Activated gamma-delta T cell treated with anti-CD3 and anti-CD28 coated beads, Interleukin-2, amount 50 U/mL, for 16 hours (primary cell): Measurements from ENCODE around the gene WNT10A.
A peak's percentile ranks its signal among the peaks of the same experiment; 100 is the strongest.
"Not testable (repeated sequence)": the region's sequence is repeated elsewhere in the genome, so short reads cannot be mapped to it uniquely, and the experiment has no call there.

Source experiments
- DNase-seq: peaks from one replicate; pipeline ENCODE4 v3.0.0-alpha.2; 2020; ENCODE audit warnings: low read depth

Gene WNT10A

GRCh38 chr2:218880102-218880858 lies at the start of gene WNT10A:
Gene WNT10A (plus strand): TSS chr2:218880852. CDS start chr2:218880996, 144 bp downstream.
- peak; percentile 62 for DNase-seq

DNA sequence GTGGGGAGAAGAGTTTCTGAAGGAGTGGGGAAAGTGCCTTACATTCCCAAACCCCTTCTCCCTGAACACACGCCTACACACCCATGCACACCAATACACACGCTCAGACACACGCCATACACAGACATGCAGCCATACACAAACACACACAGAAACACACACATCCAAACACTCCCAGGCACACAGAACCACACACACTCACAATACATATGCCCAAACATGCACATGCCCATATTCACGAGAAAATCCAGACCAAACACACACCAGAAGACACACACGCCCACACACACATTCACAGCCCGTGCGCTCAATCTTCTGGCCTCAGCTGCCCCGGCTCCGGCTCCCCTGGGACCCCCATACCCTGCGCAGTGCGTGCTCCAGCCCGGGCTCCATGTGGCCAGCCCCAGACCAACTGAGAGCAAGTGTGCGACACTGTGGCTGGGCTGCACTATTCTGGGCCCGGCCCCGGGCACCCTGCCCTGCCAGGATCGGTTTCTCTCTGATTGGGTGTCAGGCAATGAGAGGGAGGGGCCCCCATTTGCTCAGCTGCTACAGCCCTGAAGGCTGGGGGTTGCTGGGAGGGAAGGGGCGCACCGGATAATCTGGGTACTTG lies 49.2 kb upstream of the WNT10A start, which contains the start of gene PRKAG3:
PRKAG3 (minus strand) TSS at position 426 of the 613 bp plus-strand sequence.
- no peak for DNase-seq

GRCh38 chr2:218832081-218832480 lies 48.6 kb upstream of the WNT10A start:
- DNase-seq: no peak

GRCh38 chr2:218832520-218832919 lies 48.1 kb upstream of the WNT10A start:
- no peak for DNase-seq

GRCh38 chr2:218833023-218833609 lies 47.5 kb upstream of the WNT10A start:
- no peak for DNase-seq

DNA sequence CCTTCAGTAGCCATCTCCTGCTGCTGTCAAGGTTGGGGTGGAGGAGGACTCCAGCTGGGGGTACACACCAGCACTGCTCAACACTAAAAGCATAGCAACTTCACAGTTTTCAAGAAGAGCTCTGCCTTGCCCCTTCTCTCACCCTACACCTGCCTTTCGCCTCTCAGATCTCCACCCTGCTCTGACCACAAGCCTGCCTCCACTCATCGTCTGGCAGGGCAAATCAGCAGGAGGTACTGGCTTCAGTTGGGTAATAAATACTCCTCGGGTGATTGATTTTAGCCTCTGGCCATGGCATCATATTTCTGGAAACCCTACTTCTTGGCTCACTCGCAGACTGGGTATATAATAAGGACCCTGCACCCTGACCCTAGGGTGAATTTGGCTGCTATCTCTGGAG lies 46.0 kb upstream of the WNT10A start:
- DNase-seq: no peak

GRCh38 chr2:218837495-218837894 lies 43.2 kb upstream of the WNT10A start:
- no peak for DNase-seq

- DNase-seq: no peak
Observed at GRCh38 chr2:218839430-218839829, 41.2 kb upstream of the WNT10A start.

GRCh38 chr2:218839888-218840287 lies 40.8 kb upstream of the WNT10A start:
- DNase-seq: no peak

DNA sequence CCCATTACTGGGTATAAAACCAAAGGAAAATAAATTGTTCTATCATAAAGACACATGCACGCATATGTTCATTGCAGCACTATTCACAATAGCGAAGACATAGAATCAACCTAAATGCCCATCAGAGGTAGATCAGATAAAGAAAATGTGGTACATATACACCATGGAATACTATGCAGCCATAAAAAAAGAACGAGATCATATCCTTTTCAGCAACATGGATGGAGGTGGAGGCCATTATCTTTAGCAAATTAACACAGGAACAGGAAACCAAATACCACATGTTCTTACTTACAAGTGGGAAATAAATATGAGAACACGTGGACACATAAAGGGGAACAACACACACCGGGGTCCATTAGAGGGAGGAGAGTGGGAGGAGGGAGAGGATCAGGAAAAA lies 36.3 kb upstream of the WNT10A start:
- DNase-seq: not testable (repeated sequence)

GRCh38 chr2:218846963-218847362 lies 33.7 kb upstream of the WNT10A start:
- not testable (repeated sequence) for DNase-seq

GRCh38 chr2:218849721-218850120 lies 30.9 kb upstream of the WNT10A start:
- no peak for DNase-seq

DNA sequence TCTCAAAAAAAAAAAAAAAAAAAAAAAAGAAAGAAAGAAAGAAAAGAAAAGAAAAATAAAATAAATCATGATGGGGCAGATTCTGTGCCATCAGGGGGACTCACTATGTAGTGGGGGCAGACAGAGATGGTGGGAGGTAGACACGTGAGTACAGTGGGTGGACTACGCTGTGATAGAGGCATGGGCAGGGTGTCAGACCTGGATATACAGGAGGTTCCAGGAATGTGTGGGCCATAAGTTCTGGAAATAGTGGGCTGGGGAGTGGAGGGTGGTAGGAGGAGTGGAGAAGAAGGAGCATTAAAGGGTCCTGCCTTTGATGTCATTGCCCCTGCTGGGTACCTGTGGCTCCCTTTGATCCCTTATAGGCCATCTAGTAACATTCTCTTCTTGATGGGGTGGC lies 29.9 kb upstream of the WNT10A start:
- no peak for DNase-seq

- DNase-seq: no peak
Observed at GRCh38 chr2:218851286-218851685, 29.4 kb upstream of the WNT10A start.

DNA sequence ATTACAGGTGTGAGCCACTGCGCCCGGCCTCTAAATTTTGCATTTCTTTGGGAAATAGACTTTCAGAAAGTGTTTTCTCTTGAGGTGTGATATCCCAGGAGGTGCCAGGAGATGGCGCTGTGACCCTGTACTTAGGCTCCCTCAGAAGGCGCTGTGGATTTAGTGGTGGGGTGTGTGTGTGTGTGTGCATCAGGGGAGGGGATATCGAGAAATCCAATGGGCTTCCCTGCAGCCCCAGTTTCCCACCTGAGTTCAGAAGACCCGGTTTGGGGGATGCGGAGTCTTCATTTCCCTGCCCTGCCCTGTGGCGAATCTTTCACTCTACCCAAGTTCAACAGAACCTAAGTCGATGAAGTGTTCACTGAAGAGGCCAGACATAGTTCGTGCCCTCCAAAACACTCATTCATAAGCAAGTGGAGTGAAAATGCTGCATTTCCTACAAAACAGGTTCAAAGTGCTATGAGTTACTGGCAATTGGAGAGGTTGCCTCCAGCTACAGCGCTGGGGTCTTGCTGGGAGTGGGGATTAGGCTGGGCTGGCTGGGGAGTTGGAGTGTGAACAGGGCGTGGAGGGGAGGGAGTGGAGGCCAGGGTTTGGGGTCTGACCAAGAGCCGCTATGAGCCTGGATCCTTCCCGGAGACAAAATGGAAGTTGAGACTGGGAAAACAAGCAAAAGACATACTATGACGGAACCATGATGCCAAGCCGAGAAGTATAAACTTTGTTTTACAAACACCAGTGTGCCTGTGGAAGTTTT lies 27.6 kb upstream of the WNT10A start:
- peak; percentile 41 for DNase-seq

DNA sequence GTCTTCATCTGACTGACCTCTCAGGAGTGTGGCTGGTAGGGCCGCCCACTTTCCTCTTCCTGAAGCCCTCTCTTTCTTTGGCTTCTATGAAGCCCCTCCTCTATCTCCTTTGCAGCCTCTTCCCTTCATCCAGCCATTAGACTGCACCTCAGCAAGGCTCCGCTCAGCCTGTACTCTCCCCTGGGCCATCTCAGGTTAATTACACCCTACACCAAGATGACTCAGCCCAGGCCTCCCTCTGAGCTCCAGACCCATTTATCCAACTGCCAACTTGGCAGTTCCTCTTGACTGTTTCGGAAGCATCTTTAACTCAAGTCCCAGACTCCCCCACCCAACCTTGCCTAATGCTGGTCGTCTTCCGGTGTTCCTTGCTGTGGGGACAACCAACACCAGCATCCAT lies 26.9 kb upstream of the WNT10A start:
- DNase-seq: no peak

GRCh38 chr2:218854860-218855259 lies 25.8 kb upstream of the WNT10A start:
- DNase-seq: no peak

GRCh38 chr2:218855305-218856166 lies 25.1 kb upstream of the WNT10A start:
- DNase-seq: no peak

GRCh38 chr2:218856167-218856895 lies 24.3 kb upstream of the WNT10A start:
- no peak for DNase-seq

DNA sequence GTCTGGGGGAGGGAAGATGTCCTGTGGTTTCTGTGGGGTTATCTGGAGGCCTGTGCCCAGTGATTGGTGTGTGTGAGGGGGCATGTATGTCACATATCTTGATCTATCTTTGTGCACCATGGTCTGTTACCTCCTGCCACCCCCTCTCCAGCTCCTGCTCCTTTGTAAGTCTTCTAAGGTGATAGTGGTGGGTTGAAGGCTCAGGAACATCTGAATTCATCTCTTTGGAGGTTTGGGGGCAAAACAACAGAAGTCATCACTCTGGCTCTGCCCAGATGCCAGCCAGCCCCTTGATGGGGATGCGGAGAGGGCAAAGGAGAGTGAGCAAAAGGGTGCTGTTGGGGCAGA lies 23.8 kb upstream of the WNT10A start:
- no peak for DNase-seq
